ENCODE data around the gene MINAR1.

Gene MINAR1

GRCh38 chr15:79458491-79458890, 26.4 kb downstream of the MINAR1 start:
- DNase-seq, result no peak
- Histone ChIP-seq H3K9me3 (no peaks in the 10 kb centered on the region), H3K36me3 (no peaks in the 10 kb centered on the region), H3K4me3 (no peak overlapping the region), H3K27me3 (no peaks in the 10 kb centered on the region), H3K27ac (no peak overlapping the region), H3K4me1 (no peaks in the 10 kb centered on the region)
- intact Hi-C loops (cut with DNase I; ENCODE audit: low total_unique reads), result no loop called here
- TF ChIP-seq CTCF (IDR thresholded peaks at IDR 0.05), result no peak

DNA sequence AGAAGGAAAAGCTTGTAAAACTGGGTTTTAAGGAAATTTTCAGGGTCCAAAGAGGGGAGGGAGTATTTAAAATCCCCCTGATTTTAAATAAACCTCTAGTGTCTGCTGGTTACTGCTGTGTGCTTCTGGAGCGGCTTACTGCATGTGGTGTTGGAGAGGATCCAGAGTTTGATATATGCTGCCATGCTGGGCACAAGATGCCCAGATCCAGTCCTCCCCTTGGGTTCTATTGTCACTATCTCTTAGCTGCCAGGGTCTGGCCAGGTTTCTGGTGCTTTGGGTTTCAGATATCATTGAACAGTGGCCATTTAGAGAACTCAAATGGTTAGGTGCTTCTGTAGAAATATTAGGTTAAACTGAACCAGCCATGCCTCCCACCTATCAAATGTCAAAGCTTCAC, 27.5 kb downstream of the MINAR1 start:
- H3K4me1 ChIP-seq, result no peaks in the 10 kb centered on the region
- H3K27ac ChIP-seq, result no peak overlapping the region
- no peak for DNase-seq
- intact Hi-C loops (cut with DNase I; ENCODE audit: low total_unique reads), result no loop called here
- no peaks in the 10 kb centered on the region for H3K27me3 ChIP-seq
- H3K4me3 ChIP-seq, result no peak overlapping the region
- no peak for TF ChIP-seq CTCF (IDR thresholded peaks at IDR 0.05)
- H3K36me3 ChIP-seq, result no peaks in the 10 kb centered on the region
- no peaks in the 10 kb centered on the region for H3K9me3 ChIP-seq

DNA sequence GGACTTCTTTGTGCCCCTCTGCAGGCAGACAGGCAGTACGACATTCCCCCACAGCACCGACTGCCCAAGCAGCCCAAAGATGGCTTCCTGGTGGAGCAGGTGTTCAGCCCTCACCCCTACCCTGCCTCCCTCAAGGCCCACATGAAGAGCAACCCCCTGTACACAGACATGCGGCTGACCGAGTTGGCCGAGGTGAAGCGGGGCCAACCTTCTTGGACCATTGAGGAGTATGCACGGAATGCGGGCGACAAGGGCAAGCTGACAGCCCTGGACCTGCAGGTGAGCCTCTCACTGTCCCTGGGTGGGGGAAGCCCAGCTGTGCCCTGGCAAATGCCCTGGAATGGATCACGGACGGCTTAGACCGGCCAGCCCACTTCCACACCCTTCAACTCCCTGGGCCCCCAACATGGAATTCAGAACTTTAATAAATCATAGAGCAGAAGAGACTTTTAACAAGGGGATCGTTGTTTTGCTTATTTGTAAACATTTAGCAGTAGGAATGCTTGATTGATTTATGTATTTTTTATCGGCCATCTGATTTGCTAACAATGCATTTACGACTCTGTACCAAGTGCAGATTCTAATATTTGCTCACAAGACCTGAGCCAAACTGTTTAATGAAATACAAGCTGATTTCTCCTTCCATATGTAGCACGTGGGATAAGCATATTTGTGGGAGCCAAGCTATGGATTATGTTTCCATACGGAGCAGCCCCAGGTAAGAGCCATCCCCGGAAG, 31.1 kb downstream of the MINAR1 start:
- H3K27ac ChIP-seq, result no peak overlapping the region
- H3K4me1 ChIP-seq, result no peaks in the 10 kb centered on the region
- H3K36me3 ChIP-seq, result no peaks in the 10 kb centered on the region
- no peak overlapping the region for H3K4me3 ChIP-seq
- no peak for DNase-seq
- intact Hi-C loops (cut with DNase I; ENCODE audit: low total_unique reads), result no loop called here
- no peaks in the 10 kb centered on the region for H3K27me3 ChIP-seq
- no peaks in the 10 kb centered on the region for H3K9me3 ChIP-seq
- TF ChIP-seq CTCF (IDR thresholded peaks at IDR 0.05), result no peak

GRCh38 chr15:79463781-79464270, 31.7 kb downstream of the MINAR1 start:
- intact Hi-C loops (cut with DNase I; ENCODE audit: low total_unique reads), result no loop called here
- TF ChIP-seq CTCF (IDR thresholded peaks at IDR 0.05), result no peak
- Histone ChIP-seq H3K9me3 (no peaks in the 10 kb centered on the region), H3K36me3 (no peaks in the 10 kb centered on the region), H3K27me3 (no peaks in the 10 kb centered on the region), H3K4me3 (no peak overlapping the region), H3K27ac (no peak overlapping the region), H3K4me1 (no peaks in the 10 kb centered on the region)
- no peak for DNase-seq

DNA sequence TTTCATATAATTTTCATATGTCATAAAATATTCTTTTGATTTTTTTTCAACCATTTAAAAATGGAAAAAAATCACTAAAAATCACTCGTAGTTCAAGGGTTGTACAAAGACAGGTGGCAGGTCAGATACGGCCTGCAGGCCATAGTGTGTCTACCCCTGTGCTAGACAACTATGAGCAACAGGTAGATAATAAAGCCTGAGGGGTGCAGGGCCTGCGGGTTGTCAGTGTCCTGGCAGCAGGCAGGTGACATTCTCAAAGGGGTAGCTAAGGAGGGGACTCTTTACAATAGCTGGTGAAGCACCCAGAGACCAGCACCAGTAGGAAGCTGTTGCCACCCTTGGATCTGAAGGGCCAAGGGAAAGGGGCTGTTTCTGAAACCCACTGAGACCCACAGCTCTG, 34.4 kb downstream of the MINAR1 start:
- no peak for TF ChIP-seq CTCF (IDR thresholded peaks at IDR 0.05)
- Histone ChIP-seq H3K36me3 (no peaks in the 10 kb centered on the region), H3K4me1 (no peaks in the 10 kb centered on the region), H3K9me3 (no peaks in the 10 kb centered on the region), H3K27me3 (no peaks in the 10 kb centered on the region), H3K27ac (no peak overlapping the region), H3K4me3 (no peak overlapping the region)
- DNase-seq, result no peak
- intact Hi-C loops (cut with DNase I; ENCODE audit: low total_unique reads), result no loop called here
